ENCODE measurements around the gene GALNT6.
"Not testable (repeated sequence)": the region's sequence is repeated elsewhere in the genome, so short reads cannot be mapped to it uniquely, and the experiment has no call there.

Gene GALNT6

DNA sequence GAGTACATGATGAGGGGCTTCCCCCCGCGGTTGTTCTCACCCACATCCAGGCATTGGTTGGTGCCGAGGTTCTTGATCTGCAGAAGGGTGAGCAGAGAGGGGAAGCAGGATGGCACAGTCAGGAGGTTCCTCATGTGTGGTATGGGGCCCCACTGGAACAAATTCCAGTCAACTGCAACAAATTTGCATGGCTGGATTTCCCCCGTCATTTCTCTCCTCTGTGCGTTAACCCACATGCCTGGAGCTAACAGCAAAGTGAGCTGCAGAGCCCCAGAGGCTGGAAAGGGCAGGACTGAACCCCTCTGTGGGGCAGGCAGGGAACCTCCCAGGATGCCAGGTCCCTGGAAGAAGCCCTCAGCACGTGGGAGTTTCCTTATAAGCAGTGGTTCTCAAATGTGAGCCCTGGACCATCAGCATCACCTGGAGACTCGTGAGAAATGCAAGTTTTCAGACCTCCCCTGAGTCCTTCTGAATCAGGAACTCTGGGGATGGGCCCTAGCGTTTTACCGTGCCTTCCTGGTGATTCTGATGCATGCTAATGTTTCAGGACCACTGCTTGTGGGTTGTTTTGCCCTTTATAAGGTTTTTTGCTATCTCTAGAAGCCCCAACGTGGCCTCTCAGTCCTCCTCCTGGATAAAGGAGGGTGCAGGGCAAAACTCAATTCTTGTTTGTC lies 33.7 kb downstream of the GALNT6 start:
- no peak for DNase-seq

DNA sequence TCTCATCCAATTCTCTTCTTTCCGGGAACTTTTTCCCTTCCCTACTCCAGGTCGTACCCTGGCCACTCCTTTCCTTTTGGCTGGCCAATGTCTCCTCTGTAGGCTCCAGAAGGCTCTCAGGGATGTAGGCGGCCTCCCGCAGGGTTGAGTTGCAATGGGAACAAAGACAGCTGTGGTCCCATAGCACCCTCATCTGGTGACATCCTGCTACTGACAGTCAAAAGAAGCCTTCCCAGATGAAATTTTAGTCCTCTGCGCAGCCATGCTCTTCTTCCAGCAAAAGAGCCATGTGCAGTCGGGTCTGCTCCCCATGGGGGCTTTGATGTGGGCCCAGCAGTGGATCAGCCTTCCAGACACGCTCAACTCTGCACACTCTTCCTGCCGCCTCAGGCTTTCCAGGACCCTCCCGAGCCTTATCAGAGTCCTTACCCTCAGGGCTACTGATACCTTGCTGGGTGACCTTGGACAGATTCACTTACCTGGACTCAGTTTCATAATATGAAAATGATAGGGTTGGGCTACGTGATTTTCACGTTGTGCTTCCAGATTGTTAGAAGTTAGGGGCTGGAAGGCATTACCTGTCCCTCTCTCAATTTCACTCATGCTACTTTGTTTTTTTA lies 39.2 kb downstream of the GALNT6 start:
- no peak for DNase-seq

DNA sequence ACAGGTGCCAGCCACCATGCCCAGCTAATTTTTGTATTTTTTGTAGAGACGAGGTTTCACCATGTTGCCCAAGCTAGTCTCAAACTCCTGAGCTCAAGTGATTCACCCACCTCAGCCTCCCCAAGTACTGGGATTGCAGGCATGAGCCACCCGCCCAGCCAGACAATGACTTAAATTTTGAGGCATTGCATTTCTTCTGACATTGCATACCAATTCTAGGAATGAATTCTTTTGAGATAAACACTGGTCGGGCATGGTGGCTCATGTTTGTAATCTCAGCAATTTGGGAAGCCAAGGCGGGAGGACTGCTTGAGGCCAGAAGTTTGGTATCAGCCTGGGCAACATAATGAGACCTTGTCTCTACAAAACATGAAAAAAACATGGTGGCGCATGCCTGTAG lies 42.2 kb downstream of the GALNT6 start:
- DNase-seq, result no peak

DNA sequence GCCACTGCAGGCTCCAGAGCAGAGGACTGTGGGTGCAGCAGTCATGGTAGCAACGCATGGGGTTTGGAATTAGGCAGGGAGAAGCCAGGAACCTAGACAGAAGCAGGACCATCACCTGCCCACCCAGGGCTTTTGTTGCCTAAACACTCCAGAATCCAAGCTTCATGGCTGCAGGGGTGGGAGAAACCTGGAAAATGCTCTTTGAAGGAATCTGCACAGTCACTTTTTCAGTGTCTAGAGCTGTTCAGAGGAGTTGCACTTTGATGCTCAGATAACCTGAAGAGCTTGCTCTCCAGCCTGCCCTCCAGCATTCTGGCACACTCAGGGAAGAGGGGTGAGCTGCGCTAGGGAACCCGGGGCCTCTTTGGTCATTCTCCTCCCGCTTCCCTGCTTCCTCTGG lies 43.1 kb downstream of the GALNT6 start:
- no peak for DNase-seq

DNA sequence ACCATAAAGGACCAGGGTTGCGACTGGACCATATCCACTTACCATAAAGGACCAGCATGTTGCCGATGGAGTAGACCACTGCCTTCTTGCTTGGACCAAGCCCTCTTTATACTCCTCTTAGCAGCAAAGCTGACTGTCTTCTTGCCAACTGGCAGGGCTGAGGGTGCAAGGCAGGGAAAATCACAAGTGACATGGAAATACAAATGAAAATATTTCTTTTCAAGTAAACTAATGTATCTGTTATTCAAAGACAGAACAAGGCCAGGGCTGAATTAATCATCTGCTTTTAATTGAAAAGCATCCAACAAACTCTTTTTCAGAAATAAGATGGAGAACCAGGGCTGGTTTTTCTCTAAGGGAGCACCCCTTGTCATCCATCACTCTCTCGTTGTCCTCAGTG lies 44.6 kb downstream of the GALNT6 start, which contains the start of gene CELA1:
Gene CELA1 (minus strand): TSS at position 99 of the 400 bp plus-strand sequence. CDS start 41 bp downstream, at position 58.
- no peak for DNase-seq

DNA sequence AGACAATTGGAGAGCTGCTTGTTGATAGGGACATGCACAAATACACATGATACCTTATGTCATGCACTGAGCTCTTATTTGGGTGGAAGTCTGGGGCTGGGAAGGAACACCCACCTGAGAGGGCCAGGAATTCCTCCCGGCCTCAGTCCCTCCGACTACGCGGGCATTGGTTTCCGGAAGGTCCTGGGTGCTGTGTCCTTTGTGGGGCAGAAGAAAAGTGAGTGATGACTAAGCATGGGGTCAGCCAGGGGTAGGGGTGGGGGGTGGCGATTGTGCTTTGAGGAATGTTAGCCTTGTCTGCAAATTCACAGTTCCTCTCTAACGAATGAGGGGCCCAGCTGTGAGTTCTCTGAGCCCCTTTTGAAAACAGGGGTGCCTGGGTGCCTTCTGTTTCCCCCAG lies 45.5 kb downstream of the GALNT6 start:
- no peak for DNase-seq

DNA sequence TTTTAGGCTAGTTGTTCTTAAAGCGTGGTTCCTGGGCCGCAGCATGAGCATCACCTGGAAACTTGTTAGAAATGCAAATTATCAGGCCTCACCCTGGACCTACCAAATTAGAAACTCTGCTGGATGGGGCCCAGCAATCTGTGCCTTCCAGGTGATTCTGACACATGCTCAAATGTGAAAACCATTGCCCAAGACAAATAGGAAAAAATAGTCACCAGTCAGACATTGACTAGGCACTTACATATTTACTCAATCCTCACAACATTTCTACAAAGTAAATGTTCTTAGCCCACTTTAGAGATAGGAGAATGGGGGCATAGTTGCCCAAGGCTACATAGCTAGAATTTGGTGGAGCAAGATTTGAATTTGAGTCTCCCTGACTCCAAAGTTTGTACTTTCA lies 48.0 kb downstream of the GALNT6 start:
- DNase-seq, result no peak

DNA sequence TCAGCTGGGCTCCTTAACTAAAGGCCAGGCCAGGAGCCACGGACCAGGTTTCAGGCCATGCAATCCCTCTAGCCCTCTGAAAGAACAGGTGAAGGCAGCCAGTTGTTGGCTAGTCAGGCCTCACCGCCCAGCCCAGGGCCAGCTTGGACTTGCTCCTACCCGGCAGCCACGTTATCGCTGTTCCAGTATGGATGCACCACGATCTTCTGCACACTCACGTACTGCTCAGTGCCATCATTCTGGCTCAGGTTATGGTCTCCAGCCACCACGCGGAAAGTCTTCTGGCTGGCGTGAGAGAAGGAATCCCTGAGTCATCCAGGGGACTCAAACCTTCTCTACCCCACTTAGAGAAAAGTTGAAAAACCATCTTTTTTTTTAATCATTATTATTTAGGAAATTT lies 48.8 kb downstream of the GALNT6 start:
- DNase-seq, result no peak

DNA sequence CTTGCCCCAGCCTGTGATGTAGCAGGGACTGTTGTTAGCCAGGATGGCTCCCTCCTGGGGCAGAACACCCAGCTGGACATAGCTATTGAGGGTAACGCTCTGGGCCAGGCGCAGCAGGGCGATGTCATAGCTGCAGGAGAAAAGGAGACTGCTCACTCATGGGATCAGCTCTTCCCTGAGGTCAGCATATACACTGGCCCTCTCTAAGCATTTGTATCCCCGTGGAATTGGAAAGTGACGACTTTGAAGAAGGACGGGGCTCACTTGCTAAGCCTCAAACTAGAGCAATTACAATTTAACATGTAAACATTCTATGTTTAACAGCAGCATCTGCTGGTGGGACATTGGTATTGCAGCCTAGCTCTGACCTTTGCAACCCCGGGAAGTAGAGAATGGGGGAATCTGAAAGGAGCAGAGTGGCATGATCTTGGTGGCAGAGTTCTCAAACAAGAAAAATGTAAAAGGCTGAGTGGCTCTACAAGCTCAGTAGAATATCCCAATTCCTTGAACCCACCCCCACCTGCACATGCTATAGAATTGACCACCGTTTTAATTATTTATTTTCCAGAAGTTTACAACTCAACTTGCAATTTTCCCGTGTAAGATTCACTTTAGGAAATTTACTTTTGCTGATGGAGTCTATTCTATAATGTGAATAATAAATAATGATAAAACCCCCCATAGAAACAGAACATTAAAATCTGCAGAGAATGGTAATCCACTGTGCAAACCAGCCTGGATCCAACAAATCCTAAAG lies 49.8 kb downstream of the GALNT6 start:
- DNase-seq, result peak; percentile 67

DNA sequence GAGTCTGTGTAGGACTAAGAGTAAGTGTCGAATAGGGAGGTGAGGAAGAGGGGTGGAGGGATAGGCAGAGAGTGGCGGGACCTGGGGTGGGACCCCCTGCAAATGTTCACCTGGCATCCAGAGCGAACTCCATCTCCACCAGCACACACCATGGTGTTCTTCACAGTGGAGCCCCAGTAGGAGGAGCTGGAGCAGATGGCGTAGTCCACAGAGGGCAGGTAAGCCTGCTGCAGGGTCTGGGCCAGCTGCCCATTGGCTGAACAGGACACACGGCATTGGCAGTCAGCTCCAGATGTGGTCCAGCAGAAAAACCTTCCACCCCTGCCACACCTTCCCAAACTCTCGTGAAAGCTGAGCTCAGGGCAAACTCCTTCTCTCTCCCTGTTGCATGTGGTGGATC lies 51.5 kb downstream of the GALNT6 start:
- no peak for DNase-seq

DNA sequence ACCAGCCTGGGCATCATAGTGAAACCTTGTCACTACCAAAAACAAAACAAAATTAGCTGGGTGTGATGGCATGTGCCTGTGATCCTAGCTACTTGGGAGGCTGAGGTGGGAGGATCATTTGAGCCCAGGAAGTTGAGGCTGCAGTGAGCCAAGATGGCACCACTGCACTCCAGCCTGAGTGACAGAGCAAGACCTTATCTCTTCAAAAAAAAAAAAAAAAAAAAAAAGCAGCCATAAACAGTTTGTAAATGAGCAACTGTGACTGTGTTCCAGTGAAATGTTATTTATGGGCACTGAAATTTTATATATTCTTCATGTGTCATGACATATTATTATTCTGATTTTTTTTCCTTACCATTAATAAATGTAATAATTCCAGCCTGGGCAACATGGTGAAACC lies 53.9 kb downstream of the GALNT6 start:
- not testable (repeated sequence) for DNase-seq

DNA sequence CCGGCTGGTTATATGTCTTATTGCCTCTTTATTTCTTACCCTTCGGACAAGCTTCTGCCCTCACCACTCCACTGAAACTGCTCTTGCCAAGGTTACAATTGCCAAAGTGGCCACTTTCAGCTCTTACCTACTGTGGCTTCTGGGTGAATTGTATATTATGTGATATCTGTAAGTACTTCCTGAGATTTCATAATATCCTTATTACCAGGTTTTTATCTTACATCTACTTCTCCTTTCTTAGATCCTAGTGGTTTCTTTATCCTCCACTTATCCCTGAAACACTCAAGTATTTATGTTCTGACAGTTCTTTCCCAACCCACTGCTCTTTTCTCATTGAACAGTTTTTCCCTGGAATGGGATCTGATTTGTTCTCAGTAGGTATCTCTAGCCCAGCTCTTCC lies 55.3 kb downstream of the GALNT6 start:
- no peak for DNase-seq

DNA sequence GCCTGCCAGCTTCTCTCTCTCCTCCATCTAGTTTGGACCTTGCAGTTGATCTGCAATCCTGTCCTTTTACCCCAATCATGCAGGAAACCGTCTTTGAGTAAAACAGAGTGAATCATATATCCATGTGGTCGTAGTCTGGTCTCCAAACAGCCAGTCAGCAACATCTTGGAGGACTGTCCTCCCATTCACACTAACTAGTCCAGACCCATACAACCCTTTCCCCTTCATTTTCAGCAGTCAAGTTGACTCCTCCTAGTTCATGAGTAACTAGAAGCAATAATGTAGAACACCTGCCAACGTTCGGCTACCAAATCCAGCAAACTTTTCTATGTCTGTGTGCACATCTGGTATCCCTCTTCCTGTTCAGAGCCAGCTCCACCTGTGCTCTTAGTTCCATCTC lies 56.4 kb downstream of the GALNT6 start:
- DNase-seq, result no peak

DNA sequence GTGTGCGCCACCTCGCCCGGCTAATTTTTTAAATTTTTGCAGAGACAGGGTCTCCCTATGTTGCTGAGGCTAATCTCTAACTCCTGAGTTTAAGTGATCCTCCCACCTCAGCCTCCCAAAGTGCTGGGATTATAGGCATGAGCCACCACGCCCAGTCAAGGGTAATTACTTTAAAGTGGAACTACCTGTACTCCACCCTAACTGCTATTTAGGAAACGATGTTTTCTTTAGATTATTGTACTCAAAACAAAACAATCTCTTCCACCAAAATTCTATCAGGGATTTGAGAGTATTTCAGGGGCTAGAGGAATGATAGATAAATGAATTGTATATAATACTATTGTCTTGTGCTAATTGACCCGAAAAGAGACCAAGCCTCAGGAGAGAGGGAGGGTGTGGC lies 57.7 kb downstream of the GALNT6 start:
- DNase-seq, result no peak

DNA sequence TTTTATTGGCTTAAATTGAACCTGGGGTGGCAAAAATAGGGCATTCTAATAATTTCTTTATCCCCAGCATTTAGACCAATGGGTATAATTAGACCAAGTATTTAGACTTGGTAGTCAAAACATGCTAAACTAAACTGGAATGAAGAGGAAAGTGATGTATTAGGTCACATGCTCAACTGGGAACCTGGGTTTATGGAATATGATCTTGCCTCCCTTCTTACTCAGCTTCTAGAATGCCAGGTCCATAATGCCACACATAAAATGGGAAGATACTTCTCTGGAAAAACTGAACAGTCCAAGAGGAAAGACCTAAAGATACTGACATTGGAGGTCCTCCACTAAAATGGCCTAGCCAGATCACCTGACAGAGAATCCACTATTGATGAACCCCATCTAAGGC lies 61.0 kb downstream of the GALNT6 start:
- no peak for DNase-seq

DNA sequence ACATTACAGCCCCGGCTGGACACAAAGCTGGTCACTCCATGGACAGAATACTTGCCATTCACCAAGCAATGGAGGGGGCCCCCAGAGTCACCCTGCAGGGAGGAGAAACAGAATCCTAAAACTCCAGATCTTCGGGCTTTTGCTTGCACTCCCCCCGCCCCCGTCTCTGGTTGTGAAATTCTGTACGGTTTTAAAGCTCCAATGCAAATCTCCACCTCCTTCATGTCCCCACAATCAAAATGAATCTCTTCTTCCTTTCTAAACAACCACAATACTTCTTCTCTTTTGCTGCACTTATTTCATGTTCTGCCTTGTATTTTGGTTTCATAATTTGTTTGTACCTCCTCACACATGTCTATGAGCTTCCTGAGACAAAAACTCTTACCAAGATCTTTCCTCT lies 61.5 kb downstream of the GALNT6 start:
- DNase-seq, result no peak

DNA sequence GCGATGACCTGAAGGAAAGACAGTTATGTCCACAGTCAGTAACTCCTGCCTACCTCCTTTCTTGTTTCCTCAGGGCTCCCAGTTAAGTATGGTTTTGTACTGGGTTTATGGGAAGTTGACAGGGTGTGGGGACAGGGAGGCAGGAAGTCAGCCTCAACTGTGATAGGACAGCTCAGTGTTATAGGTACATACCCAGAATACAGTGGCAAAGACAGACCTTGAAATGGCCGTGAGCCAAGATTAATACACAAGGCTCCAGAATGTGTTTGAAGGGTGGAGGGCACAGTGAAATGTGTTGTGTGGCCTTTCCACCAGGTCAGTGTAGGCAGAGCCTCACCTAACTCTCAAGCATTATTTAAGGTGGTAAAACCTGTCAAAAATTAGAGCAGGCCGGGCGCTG lies 62.6 kb downstream of the GALNT6 start:
- DNase-seq, result no peak

DNA sequence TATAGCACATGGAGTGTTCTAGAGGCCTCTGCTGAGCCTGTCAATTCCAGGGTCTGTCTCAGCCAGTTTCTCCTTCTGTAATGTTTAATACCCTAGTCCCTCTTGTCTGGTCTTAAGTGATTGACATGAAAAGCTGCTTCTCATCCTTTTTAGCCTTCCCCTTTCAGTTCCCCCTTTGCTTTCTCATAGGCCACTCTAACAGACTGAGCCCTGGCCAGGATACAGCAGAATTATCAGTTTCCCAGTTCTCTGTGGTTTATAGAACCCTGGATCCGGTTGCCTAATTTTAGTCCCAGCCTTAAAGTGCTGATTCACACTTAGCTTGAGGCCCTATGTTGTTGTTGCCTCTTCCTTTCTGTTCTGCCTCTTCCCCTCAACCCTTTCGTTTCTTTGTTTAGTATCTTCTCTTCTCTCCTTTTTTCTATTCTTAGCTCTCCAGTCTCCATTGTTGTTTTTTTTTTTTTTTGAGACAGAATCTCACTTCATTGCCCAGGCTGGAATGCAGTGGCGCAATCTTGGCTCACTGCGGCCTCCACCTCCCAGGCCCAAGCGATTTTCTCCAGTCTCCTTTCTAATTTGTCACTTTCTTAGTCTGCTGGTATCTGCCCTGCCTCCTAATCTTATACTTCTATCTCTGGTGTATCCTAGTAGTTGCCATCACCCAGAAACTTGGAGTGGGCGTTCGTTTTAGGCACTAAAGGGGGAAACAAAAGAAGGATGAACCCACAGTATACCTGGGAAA lies 64.3 kb downstream of the GALNT6 start:
- DNase-seq, result no peak

DNA sequence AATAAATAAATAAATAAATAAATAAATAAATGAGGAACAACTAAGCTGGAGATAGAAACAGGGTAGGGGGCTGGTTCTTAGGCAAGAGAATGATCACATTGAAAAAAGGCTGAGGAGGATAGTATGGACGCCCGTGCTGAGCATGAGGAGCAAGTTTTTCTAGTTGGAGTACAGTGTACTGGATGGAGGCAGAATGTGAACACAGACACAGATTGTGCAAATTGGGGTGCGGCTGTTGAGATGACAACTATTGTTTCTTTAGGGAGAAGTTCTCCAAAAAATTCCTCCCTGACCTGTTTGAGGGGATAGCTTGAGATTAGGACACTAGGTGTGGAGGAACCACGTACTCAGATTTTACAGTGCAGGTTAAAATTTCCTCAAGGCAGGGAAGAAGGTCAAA lies 66.3 kb downstream of the GALNT6 start:
- DNase-seq, result no peak

DNA sequence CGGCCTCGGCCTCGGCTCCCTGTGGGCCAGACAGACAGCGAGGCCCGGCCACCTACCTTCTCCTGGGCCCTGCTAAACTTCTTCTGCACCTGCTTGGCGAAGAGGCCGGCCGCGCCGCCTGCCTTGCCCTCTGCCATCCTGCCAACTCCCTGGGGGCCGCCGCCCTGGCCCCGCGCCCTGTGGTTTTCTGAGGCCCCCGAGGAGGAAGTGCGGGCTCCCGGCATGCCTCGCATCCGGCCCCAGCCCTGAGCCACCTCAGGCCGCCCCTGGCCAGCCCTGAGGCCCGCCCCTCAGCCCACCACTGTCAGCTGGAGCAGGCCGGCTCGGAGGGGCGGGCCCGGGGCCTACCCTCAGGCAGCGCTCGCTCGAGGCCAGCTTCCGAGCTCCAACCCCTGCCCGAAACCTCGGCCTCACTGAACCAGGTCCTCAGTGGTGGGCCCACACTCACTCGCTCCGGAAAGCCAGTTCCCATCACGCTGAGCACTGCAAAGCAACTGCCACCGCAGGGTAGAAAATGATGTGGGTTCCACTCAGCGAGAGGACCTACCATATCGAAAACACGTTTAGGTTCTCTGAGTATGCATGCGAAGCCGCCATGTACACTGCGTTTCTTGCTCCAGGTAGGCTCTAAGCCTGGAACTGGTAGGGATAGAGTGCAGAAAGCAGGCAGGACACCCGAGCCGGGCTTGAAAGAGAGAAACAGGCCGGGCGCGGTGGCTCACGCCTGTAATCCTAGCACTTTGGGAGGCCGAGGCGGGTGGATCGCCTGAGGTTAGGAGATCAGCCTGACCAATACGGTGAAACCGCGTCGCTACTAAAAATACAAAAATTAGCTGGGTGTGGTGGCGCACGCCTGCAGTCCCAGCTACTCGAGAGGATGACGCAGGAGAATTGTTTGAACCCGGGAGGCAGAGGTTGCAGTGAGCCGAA lies 67.0 kb downstream of the GALNT6 start, which contains the start of gene BIN2:
Gene BIN2 (minus strand): TSS at position 209 of the 930 bp plus-strand sequence. CDS start 72 bp downstream, at position 137.
- no peak for DNase-seq

DNA sequence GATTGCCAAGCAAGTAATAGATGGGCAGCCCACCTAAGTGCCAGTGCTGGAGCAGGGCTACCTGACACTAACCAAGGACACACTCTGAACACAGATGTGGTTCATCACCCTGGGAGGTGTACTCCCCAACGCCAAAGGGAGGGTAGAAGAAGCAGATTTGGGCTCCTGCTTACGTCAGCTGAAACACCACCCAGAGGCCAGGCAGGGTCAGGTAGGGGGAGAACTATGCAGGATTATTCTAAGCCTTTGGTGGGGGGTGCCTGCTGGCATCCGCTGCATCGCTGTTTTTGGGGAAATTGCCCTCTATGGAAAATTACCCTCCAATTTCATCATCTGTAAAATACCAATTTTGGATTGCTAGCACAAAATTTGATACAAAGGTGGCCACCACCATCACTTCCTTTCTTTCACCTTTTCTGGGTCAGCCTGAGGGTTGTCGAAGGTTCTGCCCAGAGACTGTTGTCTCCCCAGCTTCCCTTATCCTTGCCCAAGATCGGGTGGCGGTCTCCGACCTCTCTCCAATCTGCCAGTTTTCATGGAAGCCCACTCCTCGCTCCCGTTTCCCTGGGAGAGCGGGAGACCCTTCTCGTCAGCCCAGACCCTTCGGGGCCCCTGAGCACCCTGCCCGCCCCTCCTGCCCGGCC lies 67.8 kb downstream of the GALNT6 start:
- DNase-seq, result no peak
